NT2/D1 (cell line): ENCODE measurements around the gene PDSS2.

Source experiments
- YY1 ChIP-seq: IDR thresholded peaks from 2 replicates; pipeline ENCODE4 v1.6.1; 2011; ENCODE audit not compliant: insufficient read length, insufficient read depth
- ZNF274 ChIP-seq: IDR thresholded peaks from 2 replicates; pipeline ENCODE4 v1.6.1; 2011; ENCODE audit warnings: mild to moderate bottlenecking, low read depth, low read length

GRCh38 chr6:107390685-107391435, 68.5 kb downstream of the PDSS2 start:
- TF ChIP-seq ZNF274 (no peak), YY1 (no peak)
